Endothelial cell (in vitro differentiated cells): ENCODE data around the gene POPDC2. TPM values are rescaled to one million over a fixed set of nuclear protein-coding genes. Genes with fewer than 3 reads are reported as not detected.

ENCODE experiments used
- DNase-seq: peaks from one replicate; pipeline ENCODE4 v3.0.0; 2021; ENCODE audit warnings: low spot score
- H3K27ac Mint-ChIP-seq: one replicate; pipeline ENCODE4 v1.8.0; 2021; ENCODE audit warnings: mixed read lengths, inconsistent platforms; ENCODE audit not compliant: unreplicated experiment
- H3K27me3 Mint-ChIP-seq: one replicate; pipeline ENCODE4 v1.8.0; 2021; ENCODE audit warnings: mild to moderate bottlenecking, moderate library complexity, mixed read lengths, inconsistent platforms; ENCODE audit not compliant: unreplicated experiment
- H3K36me3 Mint-ChIP-seq: one replicate; pipeline ENCODE4 v1.8.0; 2021; ENCODE audit warnings: mild to moderate bottlenecking, low read depth, mixed read lengths, inconsistent platforms; ENCODE audit not compliant: unreplicated experiment
- H3K4me1 Mint-ChIP-seq: one replicate; pipeline ENCODE4 v1.8.0; 2021; ENCODE audit warnings: mild to moderate bottlenecking, mixed read lengths, inconsistent platforms; ENCODE audit not compliant: unreplicated experiment
- H3K4me3 Mint-ChIP-seq: one replicate; pipeline ENCODE4 v1.8.0; 2021; ENCODE audit warnings: mild to moderate bottlenecking, mixed read lengths, inconsistent platforms; ENCODE audit not compliant: unreplicated experiment
- H3K9me3 Mint-ChIP-seq: one replicate; pipeline ENCODE4 v1.8.0; 2021; ENCODE audit warnings: mixed read lengths, inconsistent platforms; ENCODE audit not compliant: unreplicated experiment
- total RNA-seq: library from RNA; stranded (reverse); fragmentation: NEBNext Ultra II Directional; extraction: Animal tissue kit (Norgen Biotek cat#: 25700); gene quantifications from one replicate; pipeline ENCODE4 v1.2.1, GENCODE V29; 2021; ENCODE audit not compliant: unreplicated experiment
- TF ChIP-seq, protein P1 (sequence below): fragments of 200-600 bp; sonication (generic); IDR thresholded peaks from one replicate; pipeline ENCODE4 v1.5.0; 2021; ENCODE audit warnings: antibody characterized with exemption; ENCODE audit not compliant: unreplicated experiment

POPDC2 gene
- total RNA-seq, 1 donor from 2014 or later: 2.0 TPM

DNA sequence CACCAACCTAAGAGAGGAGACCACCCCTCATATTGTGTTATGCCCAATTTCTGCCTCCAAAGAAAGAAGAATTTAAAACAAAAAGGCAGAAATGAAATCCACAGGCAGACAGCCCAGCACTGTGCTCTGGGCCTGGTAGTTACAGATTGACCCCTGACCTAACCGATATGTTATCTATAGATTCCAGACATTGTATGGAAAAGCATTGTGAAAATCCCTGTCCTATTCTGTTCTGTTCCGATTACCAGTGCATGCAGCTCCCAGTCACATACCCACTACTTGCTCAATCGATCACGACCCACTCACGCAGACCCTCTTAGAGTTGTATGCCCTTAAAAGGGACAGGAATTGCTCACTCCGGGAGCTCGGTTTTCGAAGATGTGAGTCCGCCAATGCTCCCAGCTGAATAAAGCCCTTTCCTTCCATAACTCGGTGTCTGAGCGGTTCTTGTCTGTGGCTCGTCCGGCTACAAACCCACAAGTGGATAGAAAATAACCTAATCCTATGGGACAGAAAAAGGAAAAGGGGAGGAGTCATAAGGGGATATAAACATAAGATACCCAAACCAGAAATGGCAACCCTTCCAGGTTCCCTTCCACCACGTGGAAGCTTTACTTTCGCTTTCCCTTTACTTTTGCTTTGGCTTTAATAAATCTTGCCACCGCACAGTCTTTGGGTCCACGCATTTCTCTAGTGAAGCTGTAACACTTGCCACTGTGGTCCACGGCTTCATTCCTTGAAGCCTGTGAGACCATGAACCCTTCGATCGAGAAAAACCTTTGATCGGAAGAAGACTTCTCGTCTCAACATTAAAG, 40.7 kb upstream of the POPDC2 start:
- Mint-ChIP-seq H3K36me3 (peaks cover 4% of the 10 kb centered on the region), H3K27me3 (peaks cover 6% of the 10 kb centered on the region), H3K4me1 (peaks cover 7% of the 10 kb centered on the region), H3K9me3 (no peaks in the 10 kb centered on the region), H3K27ac (no peak overlapping the region), H3K4me3 (no peak overlapping the region)
- TF ChIP-seq, protein P1, sequence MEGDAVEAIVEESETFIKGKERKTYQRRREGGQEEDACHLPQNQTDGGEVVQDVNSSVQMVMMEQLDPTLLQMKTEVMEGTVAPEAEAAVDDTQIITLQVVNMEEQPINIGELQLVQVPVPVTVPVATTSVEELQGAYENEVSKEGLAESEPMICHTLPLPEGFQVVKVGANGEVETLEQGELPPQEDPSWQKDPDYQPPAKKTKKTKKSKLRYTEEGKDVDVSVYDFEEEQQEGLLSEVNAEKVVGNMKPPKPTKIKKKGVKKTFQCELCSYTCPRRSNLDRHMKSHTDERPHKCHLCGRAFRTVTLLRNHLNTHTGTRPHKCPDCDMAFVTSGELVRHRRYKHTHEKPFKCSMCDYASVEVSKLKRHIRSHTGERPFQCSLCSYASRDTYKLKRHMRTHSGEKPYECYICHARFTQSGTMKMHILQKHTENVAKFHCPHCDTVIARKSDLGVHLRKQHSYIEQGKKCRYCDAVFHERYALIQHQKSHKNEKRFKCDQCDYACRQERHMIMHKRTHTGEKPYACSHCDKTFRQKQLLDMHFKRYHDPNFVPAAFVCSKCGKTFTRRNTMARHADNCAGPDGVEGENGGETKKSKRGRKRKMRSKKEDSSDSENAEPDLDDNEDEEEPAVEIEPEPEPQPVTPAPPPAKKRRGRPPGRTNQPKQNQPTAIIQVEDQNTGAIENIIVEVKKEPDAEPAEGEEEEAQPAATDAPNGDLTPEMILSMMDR: no peak
- no peak for DNase-seq

DNA sequence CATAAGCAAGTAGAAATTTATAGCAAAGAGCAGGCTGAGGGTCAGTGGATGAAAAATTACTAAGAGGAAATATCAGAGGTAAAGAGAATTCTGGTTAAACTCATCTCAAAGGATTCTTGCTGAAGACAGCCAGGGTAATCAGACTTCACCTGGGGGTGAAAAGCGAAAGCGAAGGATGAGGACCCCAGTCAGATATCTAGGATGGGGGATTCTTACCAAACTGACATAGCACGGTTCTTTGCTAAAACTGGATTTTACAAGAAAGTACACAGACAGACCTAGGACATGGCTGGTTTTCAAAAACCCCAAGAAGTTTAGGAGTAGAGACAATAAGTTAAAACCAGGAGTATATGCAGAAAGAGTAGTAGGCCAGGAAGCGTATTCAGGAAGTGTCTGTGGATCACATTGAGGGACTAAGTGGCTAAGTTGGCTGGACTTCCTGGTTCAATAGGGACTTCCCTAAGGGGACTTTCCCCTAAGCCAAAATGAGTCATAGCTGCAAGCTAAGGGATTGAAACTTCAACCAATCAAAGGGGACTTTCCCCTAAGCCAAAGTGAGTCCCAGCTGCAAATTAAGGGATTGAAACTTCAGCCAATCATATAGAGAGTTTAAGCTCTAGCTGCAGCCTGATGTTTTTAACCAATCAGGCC, 40.0 kb upstream of the POPDC2 start:
- TF ChIP-seq, protein P1: no peak
- Mint-ChIP-seq H3K36me3 (peaks cover 4% of the 10 kb centered on the region), H3K27me3 (peaks cover 6% of the 10 kb centered on the region), H3K27ac (no peak overlapping the region), H3K4me3 (no peak overlapping the region), H3K9me3 (no peaks in the 10 kb centered on the region), H3K4me1 (peaks cover 7% of the 10 kb centered on the region)
- DNase-seq: no peak

DNA sequence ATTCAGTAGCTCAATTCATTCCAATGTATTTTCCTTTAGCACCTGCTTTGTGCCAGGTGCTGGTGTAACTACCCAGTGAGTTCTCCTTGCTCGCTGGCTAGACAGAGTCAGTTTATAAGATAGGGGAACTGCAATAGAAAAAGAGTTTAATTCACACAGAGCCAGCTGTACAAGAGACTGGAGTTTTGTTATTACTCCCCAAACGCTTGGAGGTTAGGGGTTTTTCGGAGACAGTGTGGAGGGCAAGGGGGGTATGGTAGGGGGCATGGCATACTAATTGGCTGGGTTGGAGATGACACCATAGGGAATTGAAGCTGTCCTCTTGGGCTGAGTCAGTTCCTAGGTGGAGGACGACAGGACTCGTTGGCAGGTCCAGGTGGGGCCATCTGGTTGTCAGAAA, 37.0 kb upstream of the POPDC2 start:
- H3K27ac Mint-ChIP-seq: no peak overlapping the region
- TF ChIP-seq, protein P1: no peak

DNA sequence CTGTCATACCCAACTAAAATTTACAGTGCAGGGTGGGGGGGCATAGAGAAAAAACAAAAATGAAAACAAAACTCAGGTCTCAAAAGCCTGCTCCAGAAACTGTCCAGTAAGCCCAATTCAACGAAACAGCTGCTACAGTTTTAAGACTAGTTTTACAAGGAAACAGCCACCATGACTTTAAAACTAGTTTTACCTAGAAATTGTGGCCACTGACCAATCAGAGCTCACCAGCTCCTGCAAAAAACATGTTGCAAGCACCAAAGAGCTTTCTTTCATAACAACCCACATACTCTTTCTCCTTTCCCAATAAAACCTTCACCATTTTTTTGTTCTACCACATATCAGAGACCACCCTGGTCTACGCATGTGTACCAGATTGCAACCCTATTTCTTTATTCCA, 35.1 kb upstream of the POPDC2 start:
- TF ChIP-seq, protein P1: no peak
- no peak overlapping the region for H3K27ac Mint-ChIP-seq
- no peaks in the 10 kb centered on the region for H3K36me3 Mint-ChIP-seq
- no peaks in the 10 kb centered on the region for H3K9me3 Mint-ChIP-seq
- H3K27me3 Mint-ChIP-seq: no peaks in the 10 kb centered on the region
- peaks cover 3% of the 10 kb centered on the region for H3K4me1 Mint-ChIP-seq
- DNase-seq: no peak
- no peak overlapping the region for H3K4me3 Mint-ChIP-seq

More for the DNA sequence above, 37.0 kb upstream of the POPDC2 start:
- H3K4me3 Mint-ChIP-seq: no peak overlapping the region
- peaks cover 4% of the 10 kb centered on the region for H3K4me1 Mint-ChIP-seq
- H3K36me3 Mint-ChIP-seq: no peaks in the 10 kb centered on the region
- DNase-seq: no peak
- no peaks in the 10 kb centered on the region for H3K27me3 Mint-ChIP-seq
- H3K9me3 Mint-ChIP-seq: no peaks in the 10 kb centered on the region
